ENCODE results near the gene CYP24A1.

CYP24A1 gene

DNA sequence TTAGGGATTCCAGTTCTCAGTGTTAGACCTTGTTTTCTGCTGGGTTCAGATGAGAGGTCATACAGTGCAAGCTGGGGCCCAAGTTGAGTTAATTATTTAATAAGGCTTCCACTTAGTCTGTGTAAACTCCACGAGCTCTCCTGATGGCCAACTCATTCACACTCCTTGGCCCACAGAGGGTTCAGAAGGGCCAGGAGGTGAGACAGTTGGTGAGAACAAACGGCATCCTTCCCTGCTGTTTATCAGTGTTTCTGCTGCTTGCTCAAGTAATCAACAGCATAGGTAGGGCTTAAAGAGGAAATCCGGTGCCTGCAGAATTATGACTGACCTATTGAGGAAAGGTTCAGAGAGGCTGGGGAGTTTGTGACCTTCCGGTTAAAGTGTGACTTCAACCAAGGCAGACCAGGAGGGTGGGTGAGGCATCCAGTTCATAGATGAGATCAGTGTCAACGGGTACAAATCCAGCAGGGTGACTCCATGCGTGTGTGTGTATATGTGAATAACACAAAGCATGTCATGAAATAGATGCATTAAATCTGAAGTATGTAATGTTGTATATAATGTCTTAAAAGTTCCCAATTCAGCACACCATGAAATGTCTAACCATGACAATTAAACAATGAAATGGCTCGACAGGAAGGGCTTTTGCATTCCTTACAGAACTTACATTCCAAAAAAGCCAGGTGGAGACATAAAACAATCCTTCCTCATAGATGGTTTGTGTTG is 66.0 kb downstream of the CYP24A1 start:
- Histone ChIP-seq H3K27ac (replicated peaks; ENCODE audit: low read length) (no peak overlapping the region), H3K14ac (ENCODE audit: low read length) (no peak overlapping the region), H2AK5ac (ENCODE audit: low read depth, low read length) (no peak overlapping the region), H3K4me1 (ENCODE audit: control insufficient read depth in 2 of 2, insufficient read depth in 1 of 2, low read depth in 1 of 2, low read length in 2 of 2) (no peaks in the 10 kb centered on the region), H2AFZ (ENCODE audit: low read length) (no peak overlapping the region), H2BK120ac (ENCODE audit: low read depth, low read length) (no peak overlapping the region), H2BK5ac (ENCODE audit: low read length) (no peak overlapping the region), H2BK15ac (ENCODE audit: low read length) (no peak overlapping the region), H3K4ac (ENCODE audit: low read length) (no peak overlapping the region), H4K8ac (ENCODE audit: low read depth, low read length) (no peak overlapping the region), H2BK12ac (ENCODE audit: low read length) (no peak overlapping the region), H3K23ac (ENCODE audit: low read depth, low read length, poor library complexity) (no peak overlapping the region), H3K79me1 (ENCODE audit: low read depth, low read length) (no peaks in the 10 kb centered on the region), H3K9ac (ENCODE audit: low read depth, low read length, poor library complexity) (no peak overlapping the region), H4K91ac (ENCODE audit: low read depth, low read length, poor library complexity) (no peak overlapping the region), H3K18ac (ENCODE audit: low read length) (no peak overlapping the region), H3K36me3 (replicated peaks in 1 of 2; ENCODE audit: control insufficient read depth in 2 of 2, insufficient read depth in 2 of 2, low read length in 2 of 2) (no peaks in the 10 kb centered on the region), H3K9me3 (replicated peaks in 1 of 2; ENCODE audit: control insufficient read depth in 2 of 2, insufficient read depth in 1 of 2, low read depth in 1 of 2, low read length in 2 of 2) (no peaks in the 10 kb centered on the region), H3K27me3 (ENCODE audit: control insufficient read depth in 3 of 3, insufficient read depth in 3 of 3, low read depth in 1 of 3, low read length in 3 of 3) (no peaks in the 10 kb centered on the region), H3K4me2 (ENCODE audit: insufficient read depth, low read length, poor library complexity, severe bottlenecking) (no peak overlapping the region), H3K4me3 (ENCODE audit: low read length in 2 of 2) (no peak overlapping the region)
- DNase-seq (ENCODE audit: low spot score) = no peak
- no CpG with 5 or more reads among the region's 7 CpGs for WGBS, 2 donors (ENCODE audit: extremely low coverage in 2 of 2, insufficient read length in 2 of 2, insufficient replicate concordance in 1 of 2)

DNA sequence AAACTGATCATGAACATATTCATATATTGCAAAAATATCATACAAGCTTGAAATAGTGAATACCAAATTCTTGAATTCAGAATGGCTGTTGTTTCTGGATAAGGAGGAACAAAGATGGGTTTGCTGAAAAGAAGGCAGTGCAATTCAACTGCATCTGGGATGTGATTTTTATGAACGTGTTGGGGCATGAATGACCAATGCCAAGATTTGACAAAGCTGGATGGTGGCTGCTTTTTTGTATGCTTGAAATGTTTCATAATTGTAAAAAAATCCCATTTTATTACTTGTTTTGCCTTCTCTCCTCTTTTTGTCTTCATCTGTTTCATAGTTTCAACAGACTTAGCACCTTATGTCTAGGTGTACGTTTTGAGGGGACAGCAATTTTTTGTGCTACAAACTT is 66.6 kb downstream of the CYP24A1 start:
- no peak overlapping the region for H3K4ac ChIP-seq (ENCODE audit: low read length)
- H3K27me3 ChIP-seq (ENCODE audit: control insufficient read depth in 3 of 3, insufficient read depth in 3 of 3, low read depth in 1 of 3, low read length in 3 of 3) = no peaks in the 10 kb centered on the region
- no peak overlapping the region for H2BK12ac ChIP-seq (ENCODE audit: low read length)
- no peaks in the 10 kb centered on the region for H3K79me1 ChIP-seq (ENCODE audit: low read depth, low read length)
- H2BK15ac ChIP-seq (ENCODE audit: low read length) = no peak overlapping the region
- H3K23ac ChIP-seq (ENCODE audit: low read depth, low read length, poor library complexity) = no peak overlapping the region
- no peak overlapping the region for H3K4me3 ChIP-seq (ENCODE audit: low read length in 2 of 2)
- H2AK5ac ChIP-seq (ENCODE audit: low read depth, low read length) = no peak overlapping the region
- no peak overlapping the region for H2AFZ ChIP-seq (ENCODE audit: low read length)
- no peak overlapping the region for H3K4me2 ChIP-seq (ENCODE audit: insufficient read depth, low read length, poor library complexity, severe bottlenecking)
- no peak overlapping the region for H4K91ac ChIP-seq (ENCODE audit: low read depth, low read length, poor library complexity)
- no CpG with 5 or more reads among the region's 2 CpGs for WGBS, 2 donors (ENCODE audit: extremely low coverage in 2 of 2, insufficient read length in 2 of 2, insufficient replicate concordance in 1 of 2)
- no peak overlapping the region for H3K27ac ChIP-seq (replicated peaks; ENCODE audit: low read length)
- no peaks in the 10 kb centered on the region for H3K9me3 ChIP-seq (replicated peaks in 1 of 2; ENCODE audit: control insufficient read depth in 2 of 2, insufficient read depth in 1 of 2, low read depth in 1 of 2, low read length in 2 of 2)
- H3K18ac ChIP-seq (ENCODE audit: low read length) = no peak overlapping the region
- DNase-seq (ENCODE audit: low spot score) = no peak
- no peak overlapping the region for H3K14ac ChIP-seq (ENCODE audit: low read length)
- H4K8ac ChIP-seq (ENCODE audit: low read depth, low read length) = no peak overlapping the region
- H3K4me1 ChIP-seq (ENCODE audit: control insufficient read depth in 2 of 2, insufficient read depth in 1 of 2, low read depth in 1 of 2, low read length in 2 of 2) = no peaks in the 10 kb centered on the region
- H2BK120ac ChIP-seq (ENCODE audit: low read depth, low read length) = no peak overlapping the region
- H3K9ac ChIP-seq (ENCODE audit: low read depth, low read length, poor library complexity) = no peak overlapping the region
- no peaks in the 10 kb centered on the region for H3K36me3 ChIP-seq (replicated peaks in 1 of 2; ENCODE audit: control insufficient read depth in 2 of 2, insufficient read depth in 2 of 2, low read length in 2 of 2)
- H2BK5ac ChIP-seq (ENCODE audit: low read length) = no peak overlapping the region

DNA sequence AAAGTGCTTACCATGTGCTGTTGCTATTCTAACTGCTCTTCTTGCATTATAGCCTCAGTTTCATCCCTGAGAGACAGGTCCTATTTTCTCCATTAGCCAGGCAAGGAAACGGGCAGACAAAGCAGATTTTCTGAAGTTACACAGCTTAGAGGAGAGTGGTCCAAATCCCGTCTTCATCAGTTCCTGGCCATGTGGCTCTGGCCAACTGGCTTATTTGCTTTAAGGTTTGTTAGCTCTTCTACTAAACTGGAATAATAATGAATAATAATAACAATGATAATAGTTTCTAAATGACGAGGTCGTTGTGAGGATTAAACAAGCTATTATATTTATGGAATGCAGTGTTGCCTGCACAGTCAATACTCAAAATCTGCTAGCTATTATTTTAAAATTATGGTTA is 67.6 kb downstream of the CYP24A1 start:
- Histone ChIP-seq H3K27me3 (ENCODE audit: control insufficient read depth in 3 of 3, insufficient read depth in 3 of 3, low read depth in 1 of 3, low read length in 3 of 3) (no peaks in the 10 kb centered on the region), H2BK15ac (ENCODE audit: low read length) (no peak overlapping the region), H3K4me3 (ENCODE audit: low read length in 2 of 2) (no peak overlapping the region), H2AK5ac (ENCODE audit: low read depth, low read length) (no peak overlapping the region), H3K4me1 (ENCODE audit: control insufficient read depth in 2 of 2, insufficient read depth in 1 of 2, low read depth in 1 of 2, low read length in 2 of 2) (no peaks in the 10 kb centered on the region), H4K91ac (ENCODE audit: low read depth, low read length, poor library complexity) (no peak overlapping the region), H4K8ac (ENCODE audit: low read depth, low read length) (no peak overlapping the region), H3K27ac (replicated peaks; ENCODE audit: low read length) (no peak overlapping the region), H2BK5ac (ENCODE audit: low read length) (no peak overlapping the region), H3K23ac (ENCODE audit: low read depth, low read length, poor library complexity) (no peak overlapping the region), H3K79me1 (ENCODE audit: low read depth, low read length) (no peaks in the 10 kb centered on the region), H3K14ac (ENCODE audit: low read length) (no peak overlapping the region), H2BK12ac (ENCODE audit: low read length) (no peak overlapping the region), H2AFZ (ENCODE audit: low read length) (no peak overlapping the region), H2BK120ac (ENCODE audit: low read depth, low read length) (no peak overlapping the region), H3K9ac (ENCODE audit: low read depth, low read length, poor library complexity) (no peak overlapping the region), H3K9me3 (replicated peaks in 1 of 2; ENCODE audit: control insufficient read depth in 2 of 2, insufficient read depth in 1 of 2, low read depth in 1 of 2, low read length in 2 of 2) (no peaks in the 10 kb centered on the region), H3K18ac (ENCODE audit: low read length) (no peak overlapping the region), H3K36me3 (replicated peaks in 1 of 2; ENCODE audit: control insufficient read depth in 2 of 2, insufficient read depth in 2 of 2, low read length in 2 of 2) (no peaks in the 10 kb centered on the region), H3K4ac (ENCODE audit: low read length) (no peak overlapping the region), H3K4me2 (ENCODE audit: insufficient read depth, low read length, poor library complexity, severe bottlenecking) (no peak overlapping the region)
- no CpG with 5 or more reads among the region's 4 CpGs for WGBS, 2 donors (ENCODE audit: extremely low coverage in 2 of 2, insufficient read length in 2 of 2, insufficient replicate concordance in 1 of 2)
- no peak for DNase-seq (ENCODE audit: low spot score)

DNA sequence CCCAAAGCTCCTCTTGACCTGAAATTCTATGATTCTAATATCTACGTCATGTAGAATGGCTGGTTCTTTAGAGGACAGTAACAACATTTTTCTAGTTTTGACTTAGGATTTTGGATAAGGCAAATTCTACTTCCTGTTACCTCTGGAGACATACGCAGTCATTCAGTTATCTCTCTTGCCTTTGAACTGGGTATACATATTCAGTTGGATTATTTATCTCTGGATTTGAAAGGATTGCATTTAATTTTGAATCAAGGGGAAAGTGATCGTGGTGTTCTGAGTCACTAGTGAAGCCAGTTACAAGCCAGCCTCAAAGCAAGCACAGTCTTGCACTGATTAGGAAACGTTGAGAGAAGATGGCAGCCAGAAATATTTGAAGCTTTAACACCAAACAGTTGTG is 68.1 kb downstream of the CYP24A1 start:
- H3K18ac ChIP-seq (ENCODE audit: low read length) = no peak overlapping the region
- H3K4me3 ChIP-seq (ENCODE audit: low read length in 2 of 2) = no peak overlapping the region
- no peak overlapping the region for H2AFZ ChIP-seq (ENCODE audit: low read length)
- WGBS, 2 donors (ENCODE audit: extremely low coverage in 2 of 2, insufficient read length in 2 of 2, insufficient replicate concordance in 1 of 2) = no CpG with 5 or more reads among the region's 4 CpGs
- H2BK120ac ChIP-seq (ENCODE audit: low read depth, low read length) = no peak overlapping the region
- H2BK5ac ChIP-seq (ENCODE audit: low read length) = no peak overlapping the region
- H3K4ac ChIP-seq (ENCODE audit: low read length) = no peak overlapping the region
- H2BK12ac ChIP-seq (ENCODE audit: low read length) = no peak overlapping the region
- H3K27ac ChIP-seq (replicated peaks; ENCODE audit: low read length) = no peak overlapping the region
- no peaks in the 10 kb centered on the region for H3K79me1 ChIP-seq (ENCODE audit: low read depth, low read length)
- H3K9ac ChIP-seq (ENCODE audit: low read depth, low read length, poor library complexity) = no peak overlapping the region
- H3K4me1 ChIP-seq (ENCODE audit: control insufficient read depth in 2 of 2, insufficient read depth in 1 of 2, low read depth in 1 of 2, low read length in 2 of 2) = no peaks in the 10 kb centered on the region
- H3K9me3 ChIP-seq (replicated peaks in 1 of 2; ENCODE audit: control insufficient read depth in 2 of 2, insufficient read depth in 1 of 2, low read depth in 1 of 2, low read length in 2 of 2) = no peaks in the 10 kb centered on the region
- no peak for DNase-seq (ENCODE audit: low spot score)
- H3K14ac ChIP-seq (ENCODE audit: low read length) = no peak overlapping the region
- no peaks in the 10 kb centered on the region for H3K27me3 ChIP-seq (ENCODE audit: control insufficient read depth in 3 of 3, insufficient read depth in 3 of 3, low read depth in 1 of 3, low read length in 3 of 3)
- H2BK15ac ChIP-seq (ENCODE audit: low read length) = no peak overlapping the region
- no peak overlapping the region for H4K8ac ChIP-seq (ENCODE audit: low read depth, low read length)
- H4K91ac ChIP-seq (ENCODE audit: low read depth, low read length, poor library complexity) = no peak overlapping the region
- no peak overlapping the region for H2AK5ac ChIP-seq (ENCODE audit: low read depth, low read length)
- H3K23ac ChIP-seq (ENCODE audit: low read depth, low read length, poor library complexity) = no peak overlapping the region
- H3K36me3 ChIP-seq (replicated peaks in 1 of 2; ENCODE audit: control insufficient read depth in 2 of 2, insufficient read depth in 2 of 2, low read length in 2 of 2) = no peaks in the 10 kb centered on the region
- H3K4me2 ChIP-seq (ENCODE audit: insufficient read depth, low read length, poor library complexity, severe bottlenecking) = no peak overlapping the region

All from neuronal stem cell (in vitro differentiated cells).